H1 (cell line): Measurements from ENCODE around the gene CIDEA. TPM values are rescaled to one million over a fixed set of nuclear protein-coding genes. Genes with fewer than 3 reads are reported as not detected.

Source experiments
- CBX5 ChIP-seq: fragments of 300-800, 300-1000 bp; sonication (generic); IDR thresholded peaks from 2 replicates; pipeline ENCODE4 v1.7.1; 2016; ENCODE audit warnings: antibody characterized with exemption, low read length, low read depth
- KDM1A ChIP-seq: fragments of 200-600, 300-600 bp; sonication (generic); IDR thresholded peaks from 2 replicates; pipeline ENCODE4 v1.7.1; 2016; ENCODE audit warnings: mild to moderate bottlenecking, low read length, borderline replicate concordance
- RAD21 ChIP-seq, 2 experiments: IDR thresholded peaks in 1 of 2; conservative IDR thresholded peaks in 1 of 2; 2 replicates each; pipeline ENCODE4 v1.6.1; 2011; ENCODE audit warnings: low read depth in 2 of 2, low read length in 2 of 2, improper control_type of control experiment in 1 of 2, inconsistent platforms in 1 of 2, mild to moderate bottlenecking in 1 of 2, moderate library complexity in 1 of 2
- polyA plus RNA-seq, 7 experiments: library from polyadenylated mRNA; depleted of rRNA in 3 of 7; stranded (reverse) in 5 of 7; unstranded in 2 of 7; fragments of >200 nt in 5 of 7; fragments of 200-250 nt in 2 of 7; gene quantifications; 1 replicate in 5 of 7; 2 replicates in 1 of 7; 4 replicates in 1 of 7; pipeline versions ENCODE4 v1.2.1 to v1.2.3, GENCODE V29; 2011 to 2013; ENCODE audit warnings: missing spikeins in 2 of 7, mixed read lengths in 2 of 7
- total RNA-seq: library from RNA; stranded (reverse); fragmentation: NEBNext Ultra II Directional; extraction: Animal tissue kit (Norgen Biotek cat#: 25700); gene quantifications from 2 replicates; pipeline ENCODE4 v1.2.1, GENCODE V29; 2021
- TF ChIP-seq, protein P1 (sequence below): IDR thresholded peaks from 2 replicates; pipeline ENCODE4 v1.6.1; 2011; ENCODE audit warnings: low read length, improper control_type of control experiment

The CIDEA gene
- total and polyA plus RNA-seq, 2 of the 8 experiments (the other 6 are each of a cell fraction or from before 2014, with no cell fraction given), result not detected

DNA sequence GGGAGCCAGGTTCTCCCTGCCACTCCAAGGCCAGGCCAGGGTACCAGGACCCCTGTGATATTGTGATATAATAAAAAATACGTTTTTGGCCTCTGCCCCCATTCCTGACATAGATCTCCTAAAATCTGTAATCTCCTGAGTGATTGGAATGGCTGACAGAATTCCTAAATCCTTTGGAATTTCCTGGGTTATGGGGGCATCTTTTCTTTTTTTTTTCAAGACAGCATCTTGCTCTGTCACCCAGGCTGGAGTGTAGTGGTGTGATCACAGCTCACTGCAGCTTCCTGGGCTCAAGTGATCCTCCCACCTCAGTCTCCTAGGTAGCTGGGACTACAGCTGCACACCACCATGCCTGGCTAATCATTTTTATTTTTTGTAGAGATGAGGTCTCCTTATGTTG is 27.7 kb downstream of the CIDEA start (continued):
- TF ChIP-seq KDM1A (no peak), CBX5 (no peak), RAD21 (IDR thresholded peaks at IDR 0.05 in 1 of 2, conservative IDR thresholded peaks at IDR 0.05 in 1 of 2; ENCODE audit: low read depth in 2 of 2, low read length in 2 of 2) (no peak)
- TF ChIP-seq, protein P1, sequence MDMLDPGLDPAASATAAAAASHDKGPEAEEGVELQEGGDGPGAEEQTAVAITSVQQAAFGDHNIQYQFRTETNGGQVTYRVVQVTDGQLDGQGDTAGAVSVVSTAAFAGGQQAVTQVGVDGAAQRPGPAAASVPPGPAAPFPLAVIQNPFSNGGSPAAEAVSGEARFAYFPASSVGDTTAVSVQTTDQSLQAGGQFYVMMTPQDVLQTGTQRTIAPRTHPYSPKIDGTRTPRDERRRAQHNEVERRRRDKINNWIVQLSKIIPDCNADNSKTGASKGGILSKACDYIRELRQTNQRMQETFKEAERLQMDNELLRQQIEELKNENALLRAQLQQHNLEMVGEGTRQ, result no peak
